ENCODE data around the gene NPLOC4. TPM values are rescaled to one million over a fixed set of nuclear protein-coding genes. Genes with fewer than 3 reads are reported as not detected.

The NPLOC4 gene
- total and polyA plus RNA-seq, 2 of the 13 experiments (the other 11 are each of a cell fraction or from before 2014, with no cell fraction given): 57.0 to 97.0 TPM

DNA sequence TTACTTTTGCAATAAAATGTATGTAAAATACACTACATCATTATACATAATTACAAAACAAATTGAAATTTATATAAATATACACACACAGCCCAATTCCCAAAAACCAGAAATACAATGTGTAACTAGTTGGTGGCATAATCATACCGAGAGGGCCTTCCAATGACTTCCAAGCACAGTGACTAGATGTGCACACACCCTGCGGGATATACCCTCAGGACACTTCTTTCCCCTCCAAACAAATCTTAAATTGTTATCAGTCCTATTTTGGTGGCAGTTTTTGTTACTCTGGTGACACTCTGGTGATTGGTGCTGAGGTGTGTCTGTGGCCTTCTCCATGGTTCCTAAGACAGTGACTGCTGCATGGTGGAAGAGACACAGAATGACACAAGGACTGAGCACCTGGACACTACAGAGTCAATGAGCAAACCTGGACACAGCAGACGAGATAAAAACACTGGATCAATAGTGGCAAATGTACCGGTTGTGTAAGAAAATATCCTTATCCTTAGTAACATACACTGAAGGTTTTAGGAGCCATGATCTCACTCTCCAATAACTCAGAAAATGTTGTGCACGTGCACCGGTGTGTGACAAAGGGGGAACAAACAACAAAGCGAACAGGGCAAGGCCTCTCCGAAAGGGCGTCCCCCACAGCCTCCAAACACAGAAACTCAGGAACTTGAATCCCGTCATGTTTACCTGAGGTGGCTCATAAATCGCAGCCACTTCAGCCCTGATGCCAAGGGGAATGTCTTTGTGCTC lies 32.9 kb downstream of the NPLOC4 start:
- 96% methylated on average over 11 of the region's 11 CpGs for WGBS (ENCODE audit: low lambda C conversion rate)
- ChIA-PET POLR2A (no interaction called here), CTCF (ENCODE audit: low intra/inter-chr PET ratio, low total read pairs) (no interaction called here)
- H3K4me1 ChIP-seq (ENCODE audit: insufficient read depth, low read length): no peaks in the 10 kb centered on the region
- intact Hi-C loops (cut with micrococcal nuclease; ENCODE audit: unreplicated experiment): no loop called here
- H3K9ac ChIP-seq (ENCODE audit: insufficient read depth, low read depth, low read length): no peak overlapping the region
- in situ Hi-C loops (cut with HindIII; ENCODE audit: extremely low pct_ligation_motif_present, low pct_unique_long_range_greater_than_20kb): no loop called here
- no peak overlapping the region for H3K4me3 ChIP-seq (replicated peaks in 1 of 3; ENCODE audit: insufficient read depth in 1 of 3, low read depth in 2 of 3, low read length in 3 of 3)
- no peak for DNase-seq (ENCODE audit: low spot score)
- BruUV-seq (replicated peaks): no TSS peak
- H3K36me3 ChIP-seq (replicated peaks in 1 of 2; ENCODE audit: control insufficient read depth in 1 of 2, insufficient read depth in 2 of 2, low read length in 2 of 2): peaks cover 36 to 77% of the 10 kb centered on the region in 2 experiments
- H4K20me1 ChIP-seq (ENCODE audit: insufficient read depth, low read length): peaks cover 10% of the 10 kb centered on the region; the same call in 1 of the 2 replicates
- H3K27me3 ChIP-seq (ENCODE audit: control insufficient read depth in 1 of 2, insufficient read depth in 2 of 2, low read length in 2 of 2): no peaks in the 10 kb centered on the region
- no peaks in the 10 kb centered on the region for H3K9me3 ChIP-seq (ENCODE audit: low read length)
- H3K4me2 ChIP-seq (ENCODE audit: low read depth, low read length): no peak overlapping the region
- no peak overlapping the region for H2AFZ ChIP-seq (ENCODE audit: low read length)
- H3K27ac ChIP-seq (ENCODE audit: extremely low read length, insufficient read depth, low read length): no peak overlapping the region
- TF ChIP-seq SP140L (CRISPR knock-in tag; IDR thresholded peaks at IDR 0.05; ENCODE audit: borderline replicate concordance): no peak
- TF ChIP-seq, protein P1, sequence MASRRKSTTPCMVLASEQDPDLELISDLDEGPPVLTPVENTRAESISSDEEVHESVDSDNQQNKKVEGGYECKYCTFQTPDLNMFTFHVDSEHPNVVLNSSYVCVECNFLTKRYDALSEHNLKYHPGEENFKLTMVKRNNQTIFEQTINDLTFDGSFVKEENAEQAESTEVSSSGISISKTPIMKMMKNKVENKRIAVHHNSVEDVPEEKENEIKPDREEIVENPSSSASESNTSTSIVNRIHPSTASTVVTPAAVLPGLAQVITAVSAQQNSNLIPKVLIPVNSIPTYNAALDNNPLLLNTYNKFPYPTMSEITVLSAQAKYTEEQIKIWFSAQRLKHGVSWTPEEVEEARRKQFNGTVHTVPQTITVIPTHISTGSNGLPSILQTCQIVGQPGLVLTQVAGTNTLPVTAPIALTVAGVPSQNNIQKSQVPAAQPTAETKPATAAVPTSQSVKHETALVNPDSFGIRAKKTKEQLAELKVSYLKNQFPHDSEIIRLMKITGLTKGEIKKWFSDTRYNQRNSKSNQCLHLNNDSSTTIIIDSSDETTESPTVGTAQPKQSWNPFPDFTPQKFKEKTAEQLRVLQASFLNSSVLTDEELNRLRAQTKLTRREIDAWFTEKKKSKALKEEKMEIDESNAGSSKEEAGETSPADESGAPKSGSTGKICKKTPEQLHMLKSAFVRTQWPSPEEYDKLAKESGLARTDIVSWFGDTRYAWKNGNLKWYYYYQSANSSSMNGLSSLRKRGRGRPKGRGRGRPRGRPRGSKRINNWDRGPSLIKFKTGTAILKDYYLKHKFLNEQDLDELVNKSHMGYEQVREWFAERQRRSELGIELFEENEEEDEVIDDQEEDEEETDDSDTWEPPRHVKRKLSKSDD (CRISPR knock-in tag; IDR thresholded peaks at IDR 0.05; ENCODE audit: low read depth): no peak
- TF ChIP-seq ONECUT2 (CRISPR knock-in tag; IDR thresholded peaks at IDR 0.05): no peak
- TF ChIP-seq ZNF3 (CRISPR knock-in tag; IDR thresholded peaks at IDR 0.05): no peak
- no peak for TF ChIP-seq ZNF235 (CRISPR knock-in tag; IDR thresholded peaks at IDR 0.05; ENCODE audit: borderline replicate concordance)
- ATAC-seq: no peak
- no peak for FAIRE-seq
- H3K79me2 ChIP-seq (ENCODE audit: insufficient read depth, low read length): peaks cover 4% of the 10 kb centered on the region

Measured in HepG2 (cell line).